HG03103 (cell line): ENCODE results near the gene HOXC13.

ENCODE experiments used
- ATAC-seq: cut with Tn5 transposase; IDR thresholded peaks from one replicate; pipeline ENCODE4 v1.9.1; 2021; ENCODE audit warnings: low read depth; ENCODE audit not compliant: unreplicated experiment

HOXC13 gene

GRCh38 chr12:53953831-53954693, 15.4 kb downstream of the HOXC13 start:
- ATAC-seq: no peak

GRCh38 chr12:53954694-53955035, 16.0 kb downstream of the HOXC13 start, which contains the start of gene HOXC12:
Gene HOXC12 (plus strand): TSS chr12:53954903. CDS start chr12:53954930, 27 bp downstream.
- no peak for ATAC-seq

GRCh38 chr12:53955036-53955775, 16.6 kb downstream of the HOXC13 start:
- ATAC-seq: no peak

GRCh38 chr12:53955776-53956250, 17.2 kb downstream of the HOXC13 start:
- ATAC-seq: no peak

- ATAC-seq: no peak
These were observed 17.7 kb downstream of the HOXC13 start for GRCh38 chr12:53956251-53956887.

- no peak for ATAC-seq
These were observed 18.4 kb downstream of the HOXC13 start for GRCh38 chr12:53956914-53957536.

- no peak for ATAC-seq
These were observed 19.5 kb downstream of the HOXC13 start for GRCh38 chr12:53958128-53958527.

- no peak for ATAC-seq
These were observed 20.7 kb downstream of the HOXC13 start for GRCh38 chr12:53959314-53959713.

- ATAC-seq: no peak
These were observed 21.8 kb downstream of the HOXC13 start for GRCh38 chr12:53960187-53961024.

- ATAC-seq: no peak
These were observed 22.6 kb downstream of the HOXC13 start for GRCh38 chr12:53961025-53961761.

- no peak for ATAC-seq
These were observed 24.4 kb downstream of the HOXC13 start for GRCh38 chr12:53963005-53963404.

- no peak for ATAC-seq
These were observed 25.0 kb downstream of the HOXC13 start for GRCh38 chr12:53963434-53964314.

GRCh38 chr12:53964315-53964713, 25.7 kb downstream of the HOXC13 start:
- ATAC-seq: no peak

- ATAC-seq: no peak
These were observed 26.9 kb downstream of the HOXC13 start for GRCh38 chr12:53965281-53966084.

GRCh38 chr12:53966085-53966384, 27.4 kb downstream of the HOXC13 start:
- no peak for ATAC-seq

GRCh38 chr12:53966385-53967133, 27.9 kb downstream of the HOXC13 start:
- no peak for ATAC-seq

- no peak for ATAC-seq
These were observed 28.8 kb downstream of the HOXC13 start for GRCh38 chr12:53967421-53967925.
